Endothelial cell of umbilical vein (primary cell): ENCODE measurements around the gene POU6F2. TPM values are rescaled to one million over a fixed set of nuclear protein-coding genes. Genes with fewer than 3 reads are reported as not detected.

ENCODE experiments used
- BruUV-seq: library from RNA; stranded (reverse); fragments of 400-500 nt; replicated peaks from 2 replicates; lab custom pipeline; 2021; lab: Mats Ljungman, UMichigan
- CTCF ChIA-PET: fragments of 300-600, 350-600 bp; sonication (Branson Sonifier 250); formaldehyde crosslinking; loops from one replicate; lab custom pipeline; 2021; ENCODE audit warnings: antibody characterized with exemption, inconsistent platforms; lab: Charles Lee
- POLR2A ChIA-PET: fragments of 300-600, 350-600 bp; sonication (Branson Sonifier 250); formaldehyde crosslinking; loops from one replicate; lab custom pipeline; 2021; ENCODE audit warnings: antibody characterized with exemption, inconsistent platforms; lab: Charles Lee
- DNase-seq: peaks from one replicate; pipeline ENCODE4 v3.0.0-alpha.2; 2011; ENCODE audit warnings: low read depth, low spot score
- FAIRE-seq: peaks from 2 replicates; lab custom pipeline; 2011; peaks lifted over from hg19 to GRCh38; lab: Jason Lieb, UNC
- H2AFZ ChIP-seq: 2 replicates; pipeline ENCODE4 v1.6.0; 2012; ENCODE audit warnings: low read depth, low read length, control low read depth, inconsistent platforms
- H3K27ac ChIP-seq: 2 replicates; pipeline ENCODE4 v1.5.1; 2011; ENCODE audit warnings: low read depth, mild to moderate bottlenecking, control low read depth, low read length, moderate library complexity; ENCODE audit not compliant: insufficient read depth
- H3K27me3 ChIP-seq, 2 experiments: 2 replicates each; pipeline versions ENCODE4 v1.6.0 to v1.6.1; 2011; ENCODE audit warnings: low read length in 2 of 2, mixed read lengths in 1 of 2; ENCODE audit not compliant: control insufficient read depth in 2 of 2, insufficient read depth in 2 of 2
- H3K36me3 ChIP-seq, 2 experiments: 2 replicates in 1 of 2; 3 replicates in 1 of 2; pipeline ENCODE4 v1.5.1; 2011; ENCODE audit warnings: low read length in 2 of 2, mild to moderate bottlenecking in 1 of 2, moderate library complexity in 1 of 2; ENCODE audit not compliant: control insufficient read depth in 2 of 2, insufficient read depth in 2 of 2; ENCODE audit errors: extremely low read depth in 1 of 2
- H3K4me1 ChIP-seq: 3 replicates; pipeline ENCODE4 v1.5.1; 2011; ENCODE audit warnings: mild to moderate bottlenecking, low read length; ENCODE audit not compliant: control insufficient read depth, insufficient read depth; ENCODE audit errors: extremely low read depth
- H3K4me2 ChIP-seq: 2 replicates; pipeline ENCODE4 v1.6.1; 2011; ENCODE audit warnings: low read length, control low read depth, mixed read lengths; ENCODE audit not compliant: insufficient read depth
- H3K4me3 ChIP-seq, 3 experiments: fragments of 200-600 bp in 1 of 3; sonication (generic), shearing (Covaris generic) in 1 of 3; replicated peaks in 1 of 3; 2 replicates each; pipeline ENCODE4 v1.5.1; 2011 to 2016; ENCODE audit warnings: control low read depth in 3 of 3, low read length in 3 of 3, mild to moderate bottlenecking in 2 of 3, inconsistent platforms in 1 of 3, low read depth in 1 of 3, moderate library complexity in 1 of 3; ENCODE audit not compliant: insufficient read depth in 1 of 3
- H3K79me2 ChIP-seq: 2 replicates; pipeline ENCODE4 v1.6.0; 2012; ENCODE audit warnings: low read length, inconsistent platforms; ENCODE audit not compliant: control insufficient read depth, insufficient read depth
- H3K9ac ChIP-seq: replicated peaks from 2 replicates; pipeline ENCODE3; 2011; ENCODE audit warnings: low read length, control low read depth; ENCODE audit not compliant: insufficient read depth; ENCODE audit errors: extremely low read depth
- H3K9me1 ChIP-seq: replicated peaks from 3 replicates; pipeline ENCODE4 v1.6.0; 2011; ENCODE audit warnings: mild to moderate bottlenecking, low read length; ENCODE audit not compliant: control insufficient read depth, insufficient read depth; ENCODE audit errors: extremely low read depth
- H3K9me3 ChIP-seq: replicated peaks from 2 replicates; pipeline ENCODE4 v1.5.1; 2012; ENCODE audit warnings: low read length, inconsistent platforms; ENCODE audit not compliant: control insufficient read depth, insufficient read depth
- H4K20me1 ChIP-seq: replicated peaks from 2 replicates; pipeline ENCODE3; 2011; ENCODE audit warnings: mild to moderate bottlenecking, low read length; ENCODE audit not compliant: control insufficient read depth, insufficient read depth; ENCODE audit errors: extremely low read depth
- CTCF ChIP-seq, 2 donors: IDR thresholded peaks; 1 replicate in 1 of 2; 2 replicates in 1 of 2; pipeline ENCODE4 v1.5.1; 2011; ENCODE audit warnings: low read length in 2 of 2, mild to moderate bottlenecking in 2 of 2, moderate library complexity in 2 of 2, control low read depth in 1 of 2, inconsistent platforms in 1 of 2, low read depth in 1 of 2; ENCODE audit not compliant: insufficient read depth in 1 of 2; ENCODE audit errors: extremely low read depth in 1 of 2
- EZH2 ChIP-seq: IDR thresholded peaks from 2 replicates; pipeline ENCODE4 v1.6.1; 2012; ENCODE audit warnings: borderline replicate concordance, low read depth, mild to moderate bottlenecking, moderate library complexity, low read length, inconsistent platforms; ENCODE audit not compliant: severe bottlenecking
- FOS ChIP-seq: IDR thresholded peaks from 2 replicates; pipeline ENCODE4 v1.6.1; 2011; ENCODE audit warnings: mild to moderate bottlenecking, low read length, moderate library complexity, borderline replicate concordance; ENCODE audit not compliant: insufficient read depth
- GATA2 ChIP-seq: IDR thresholded peaks from 2 replicates; pipeline ENCODE4 v1.7.0; 2011; ENCODE audit warnings: low read depth, mild to moderate bottlenecking, moderate library complexity, mixed read lengths, low read length; ENCODE audit not compliant: insufficient read length, insufficient read depth
- JUN ChIP-seq: IDR thresholded peaks from 2 replicates; pipeline ENCODE4 v1.6.1; 2011; ENCODE audit warnings: borderline replicate concordance, low read depth; ENCODE audit not compliant: insufficient read length, insufficient read depth
- MAX ChIP-seq: IDR thresholded peaks from 2 replicates; pipeline ENCODE4 v1.6.1; 2011; ENCODE audit not compliant: insufficient read depth, insufficient read length
- MYC ChIP-seq: IDR thresholded peaks from one replicate; pipeline ENCODE4 v1.6.1; 2011; ENCODE audit warnings: mild to moderate bottlenecking, low read depth, low read length
- POLR2A ChIP-seq: IDR thresholded peaks from 2 replicates; pipeline ENCODE4 v1.6.1; 2012; ENCODE audit warnings: low read depth, mild to moderate bottlenecking, control low read depth, low read length
- POLR2AphosphoS5 ChIP-seq: IDR thresholded peaks from 2 replicates; pipeline ENCODE4 v1.6.1; 2012; ENCODE audit warnings: low read depth, mild to moderate bottlenecking, control low read depth, low read length, moderate library complexity; ENCODE audit not compliant: insufficient read depth
- dilution Hi-C: fragments of 300-500 bp; cut with MboI; formaldehyde crosslinking; loops from one replicate; pipeline ENCODE4 v1.15.0; 2019; ENCODE audit warnings: low sequenced_read_pairs; ENCODE audit not compliant: extremely low pct_ligation_motif_present
- intact Hi-C: fragments of 100-400 bp; cut with micrococcal nuclease; formaldehyde crosslinking; loops from one replicate; pipeline ENCODE4 v1.10.0; 2022
- polyA plus RNA-seq, 4 experiments: library from polyadenylated mRNA; depleted of rRNA in 3 of 4; stranded (reverse) in 3 of 4; unstranded in 1 of 4; fragments of >200 nt; gene quantifications; 2 replicates each; pipeline versions ENCODE4 v1.2.1 to v1.2.3, GENCODE V29; 2011 to 2012; ENCODE audit warnings: missing spikeins in 1 of 4
- total RNA-seq: library from RNA; stranded (reverse); gene quantifications from 2 replicates; pipeline ENCODE4 v1.2.3, GENCODE V29; 2021

POU6F2 gene
- total and polyA plus RNA-seq, 2 donors (not counting 3 experiments of a cell fraction or from before 2014, with no cell fraction given): 0.29 TPM; not detected in 1

- TF ChIP-seq MAX (no peak), MYC (no peak), CTCF (IDR thresholded peaks at IDR 0.05; ENCODE audit: extremely low read depth in 1 of 2, insufficient read depth in 1 of 2, low read depth in 1 of 2, low read length in 2 of 2) (no peak), GATA2 (no peak)
- no TSS peak for BruUV-seq
- no peaks in the 10 kb centered on the region for H4K20me1 ChIP-seq
- H3K4me3 ChIP-seq: no peak overlapping the region
- H3K79me2 ChIP-seq: no peaks in the 10 kb centered on the region
- H3K9me3 ChIP-seq: no peaks in the 10 kb centered on the region
- no peak overlapping the region for H3K4me2 ChIP-seq
- dilution Hi-C loops: no loop called here
- CTCF ChIA-PET: no interaction called here
- no peaks in the 10 kb centered on the region for H3K27me3 ChIP-seq
- POLR2A ChIA-PET: no interaction called here
- DNase-seq (no peak), FAIRE-seq (no peak)
- H3K9ac ChIP-seq: no peak overlapping the region
- no peaks in the 10 kb centered on the region for H3K4me1 ChIP-seq
- H3K9me1 ChIP-seq: no peaks in the 10 kb centered on the region
- intact Hi-C loops: no loop called here
- no peaks in the 10 kb centered on the region for H3K36me3 ChIP-seq
- H3K27ac ChIP-seq: no peak overlapping the region
- H2AFZ ChIP-seq: no peak overlapping the region
Observed at GRCh38 chr7:39228946-39229345, 251.2 kb downstream of the POU6F2 start.

GRCh38 chr7:39233851-39234529, 256.3 kb downstream of the POU6F2 start:
- TF ChIP-seq EZH2: no peak
- no peak for TF ChIP-seq FOS
- TF ChIP-seq POLR2A: no peak
- TF ChIP-seq MAX: no peak
- TF ChIP-seq MYC: no peak
- no peak for TF ChIP-seq JUN
- TF ChIP-seq GATA2: no peak
- no peak for TF ChIP-seq POLR2AphosphoS5
- no peak for TF ChIP-seq CTCF (IDR thresholded peaks at IDR 0.05; ENCODE audit: extremely low read depth in 1 of 2, insufficient read depth in 1 of 2, low read depth in 1 of 2, low read length in 2 of 2)
- Histone ChIP-seq H3K79me2 (no peaks in the 10 kb centered on the region), H3K27me3 (no peaks in the 10 kb centered on the region), H4K20me1 (no peaks in the 10 kb centered on the region), H3K36me3 (no peaks in the 10 kb centered on the region), H3K9me1 (no peaks in the 10 kb centered on the region), H2AFZ (no peak overlapping the region), H3K4me3 (no peak overlapping the region), H3K9me3 (no peaks in the 10 kb centered on the region), H3K9ac (no peak overlapping the region), H3K4me1 (no peaks in the 10 kb centered on the region), H3K27ac (no peak overlapping the region), H3K4me2 (no peak overlapping the region)
- intact Hi-C loops (no loop called here), dilution Hi-C loops (no loop called here)
- BruUV-seq: no TSS peak
- FAIRE-seq (no peak), DNase-seq (no peak)
- POLR2A ChIA-PET: no interaction called here
- CTCF ChIA-PET: no interaction called here
